SK-N-SH (cell line): ENCODE results near the gene TLE1. TPM values are rescaled to one million over a fixed set of nuclear protein-coding genes. Genes with fewer than 3 reads are reported as not detected.

Experiments
- CTCF ChIA-PET: fragments of 300-600, 350-600 bp; formaldehyde crosslinking; extraction: SDS; loops from one replicate; lab custom pipeline; 2021; lab: Yijun Ruan, JAX
- POLR2A ChIA-PET: fragments of 350-600 bp; sonication (Branson Sonifier 250); formaldehyde crosslinking; extraction: SDS; loops from one replicate; lab custom pipeline; 2020; ENCODE audit warnings: antibody characterized with exemption, inconsistent platforms; lab: Yijun Ruan, JAX
- DNase-seq: peaks from one replicate; pipeline ENCODE4 v3.0.0; 2012
- H2AFZ ChIP-seq: fragments of 200-600 bp; sonication (generic); 2 replicates; pipeline ENCODE4 v1.8.1; 2016; ENCODE audit warnings: antibody characterized with exemption, mild to moderate bottlenecking, low read depth
- H3F3A ChIP-seq: fragments of 200-600 bp; sonication (generic); replicated peaks from 2 replicates; pipeline ENCODE3; 2016; ENCODE audit warnings: antibody characterized with exemption, mild to moderate bottlenecking; ENCODE audit not compliant: insufficient read depth
- H3K27ac ChIP-seq, 2 experiments: fragments of 200-500 bp in 1 of 2; fragments of 200-600 bp in 1 of 2; sonication (Bioruptor generic) in 1 of 2; sonication (generic), shearing (Covaris generic) in 1 of 2; 2 replicates each; pipeline versions ENCODE4 v1.5.1 to v1.6.1; 2014 to 2016; ENCODE audit warnings: low read depth in 2 of 2, inconsistent platforms in 1 of 2, low read length in 1 of 2, mild to moderate bottlenecking in 1 of 2, mixed read lengths in 1 of 2
- H3K27me3 ChIP-seq: fragments of 200-600 bp; sonication (generic), shearing (Covaris generic); 2 replicates; pipeline ENCODE4 v1.6.1; 2016; ENCODE audit warnings: mixed run types; ENCODE audit not compliant: insufficient read depth
- H3K36me3 ChIP-seq, 2 experiments: fragments of 200-500 bp in 1 of 2; fragments of 200-600 bp in 1 of 2; sonication (Bioruptor generic) in 1 of 2; sonication (generic) in 1 of 2; replicated peaks in 1 of 2; 2 replicates each; pipeline versions ENCODE3 to v1.5.1; 2014 to 2016; ENCODE audit warnings: low read length in 1 of 2, mild to moderate bottlenecking in 1 of 2; ENCODE audit not compliant: insufficient read depth in 2 of 2, control insufficient read depth in 1 of 2
- H3K4me1 ChIP-seq, 2 experiments: fragments of 200-500 bp in 1 of 2; fragments of 200-600 bp in 1 of 2; sonication (Bioruptor generic) in 1 of 2; sonication (generic), shearing (Covaris generic) in 1 of 2; 2 replicates each; pipeline versions ENCODE4 v1.5.1 to v1.6.1; 2014 to 2016; ENCODE audit warnings: low read depth in 1 of 2, low read length in 1 of 2, mixed run types in 1 of 2; ENCODE audit not compliant: insufficient read depth in 2 of 2, control insufficient read depth in 1 of 2
- H3K4me2 ChIP-seq: fragments of 200-600 bp; sonication (generic), shearing (Covaris generic); 2 replicates; pipeline ENCODE4 v1.6.1; 2017; ENCODE audit warnings: mixed run types
- H3K4me3 ChIP-seq, 2 experiments: fragments of 200-500 bp in 1 of 2; fragments of 200-600 bp in 1 of 2; sonication (Bioruptor generic) in 1 of 2; sonication (generic), shearing (Covaris generic) in 1 of 2; 2 replicates each; pipeline versions ENCODE4 v1.5.1 to v1.8.1; 2014 to 2016; ENCODE audit warnings: low read depth in 2 of 2, inconsistent platforms in 1 of 2, low read length in 1 of 2, mild to moderate bottlenecking in 1 of 2, mixed read lengths in 1 of 2, moderate library complexity in 1 of 2
- H3K79me2 ChIP-seq: fragments of 200-600 bp; sonication (generic); 2 replicates; pipeline ENCODE4 v1.8.1; 2017; ENCODE audit warnings: mild to moderate bottlenecking; ENCODE audit not compliant: insufficient read depth
- H3K9ac ChIP-seq: fragments of 200-600 bp; sonication (generic); 2 replicates; pipeline ENCODE4 v1.6.1; 2017; ENCODE audit warnings: mixed run types
- H3K9me2 ChIP-seq: fragments of 200-600 bp; sonication (generic); 2 replicates; pipeline ENCODE4 v1.6.1; 2017; ENCODE audit warnings: mixed run types
- H3K9me3 ChIP-seq: fragments of 200-600 bp; sonication (generic); 2 replicates; pipeline ENCODE4 v1.6.1; 2017; ENCODE audit warnings: mixed run types, mild to moderate bottlenecking, moderate library complexity
- H4K20me1 ChIP-seq: fragments of 200-600 bp; sonication (generic); 2 replicates; pipeline ENCODE4 v1.6.1; 2017; ENCODE audit warnings: mild to moderate bottlenecking, mixed run types; ENCODE audit not compliant: insufficient read depth
- CHD2 ChIP-seq: fragments of 150-350 bp; IDR thresholded peaks from 2 replicates; pipeline ENCODE4 v1.6.1; 2018; ENCODE audit warnings: low read length; ENCODE audit not compliant: partially characterized antibody
- EP300 ChIP-seq, 2 experiments: IDR thresholded peaks; 2 replicates each; pipeline versions ENCODE4 v1.4.0 to v1.6.1; 2012; ENCODE audit warnings: borderline replicate concordance in 1 of 2, low read depth in 1 of 2, low read length in 1 of 2
- FOSL2 ChIP-seq: IDR thresholded peaks from 2 replicates; pipeline ENCODE4 v1.4.0; 2012; ENCODE audit warnings: low read depth, mild to moderate bottlenecking, moderate library complexity, borderline replicate concordance
- IRF3 ChIP-seq: fragments of 150-350 bp; IDR thresholded peaks from 2 replicates; pipeline ENCODE4 v1.6.1; 2016; ENCODE audit warnings: mild to moderate bottlenecking, low read depth, low read length
- MEF2A ChIP-seq: IDR thresholded peaks from 2 replicates; pipeline ENCODE4 v1.4.0; 2012; ENCODE audit warnings: low read depth, borderline replicate concordance
- NFIC ChIP-seq: IDR thresholded peaks from 2 replicates; pipeline ENCODE4 v1.4.0; 2012; ENCODE audit warnings: borderline replicate concordance
- RAD21 ChIP-seq: IDR thresholded peaks from 2 replicates; pipeline ENCODE4 v1.6.1; 2012; ENCODE audit warnings: mild to moderate bottlenecking, low read length
- SIN3A ChIP-seq: IDR thresholded peaks from 2 replicates; pipeline ENCODE4 v1.6.1; 2012; ENCODE audit warnings: low read depth, mild to moderate bottlenecking, low read length, moderate library complexity, borderline replicate concordance
- SMC3 ChIP-seq: IDR thresholded peaks from 2 replicates; pipeline ENCODE4 v1.6.1; 2012; ENCODE audit warnings: low read depth, low read length, improper control_type of control experiment
- USF1 ChIP-seq: IDR thresholded peaks from 2 replicates; pipeline ENCODE4 v1.4.0; 2012; ENCODE audit warnings: low read depth, borderline replicate concordance
- WGBS: methylation state at CpG from one replicate; pipeline ENCODE4 v1.1.6; 2017; ENCODE audit warnings: low lambda C conversion rate; 5-methylcytosine and 5-hydroxymethylcytosine counted together
- polyA plus RNA-seq, 3 experiments: library from polyadenylated mRNA; depleted of rRNA; stranded (reverse); fragments of >200 nt; gene quantifications; 2 replicates each; pipeline ENCODE4 v1.2.3, GENCODE V29; 2012

TLE1 gene
- polyA plus RNA-seq, 1 of the 3 experiments (the other 2 are of a cell fraction): 33.0 TPM

GRCh38 chr9:81589819-81590218 is 99.5 kb downstream of the TLE1 start:
- DNase-seq: no peak
- 95% methylated on average over 9 of the region's 9 CpGs for WGBS
- peaks cover 0 to 28% of the 10 kb centered on the region in 2 experiments for H3K36me3 ChIP-seq
- no peaks in the 10 kb centered on the region for H3F3A ChIP-seq
- H3K4me2 ChIP-seq: no peak overlapping the region
- H3K27ac ChIP-seq: no peak overlapping the region
- no peak overlapping the region for H3K9ac ChIP-seq
- ChIA-PET CTCF (no interaction called here), POLR2A (no interaction called here)
- no peaks in the 10 kb centered on the region for H3K79me2 ChIP-seq
- no peak overlapping the region for H2AFZ ChIP-seq
- H3K4me1 ChIP-seq: peaks cover 0 to 11% of the 10 kb centered on the region in 2 experiments; a peak in 2 of 4 replicates
- H3K27me3 ChIP-seq: no peaks in the 10 kb centered on the region
- TF ChIP-seq EP300 (IDR thresholded peaks at IDR 0.05; ENCODE audit: borderline replicate concordance in 1 of 2, low read depth in 1 of 2, low read length in 1 of 2) (no peak), RAD21 (no peak), MEF2A (no peak), NFIC (no peak)
- H3K4me3 ChIP-seq: no peak overlapping the region
- no peaks in the 10 kb centered on the region for H4K20me1 ChIP-seq
- H3K9me3 ChIP-seq: no peaks in the 10 kb centered on the region
- no peaks in the 10 kb centered on the region for H3K9me2 ChIP-seq

- no peaks in the 10 kb centered on the region for H3K27me3 ChIP-seq
- H3K9me2 ChIP-seq: no peaks in the 10 kb centered on the region
- POLR2A ChIA-PET: no interaction called here
- no peaks in the 10 kb centered on the region for H3F3A ChIP-seq
- H3K9me3 ChIP-seq: no peaks in the 10 kb centered on the region
- no peak overlapping the region for H3K4me3 ChIP-seq
- no peak overlapping the region for H3K27ac ChIP-seq
- H3K4me2 ChIP-seq: no peak overlapping the region
- no peaks in the 10 kb centered on the region for H4K20me1 ChIP-seq
- peaks cover 0 to 11% of the 10 kb centered on the region in 2 experiments; a peak in 2 of 4 replicates for H3K4me1 ChIP-seq
- CTCF ChIA-PET: no interaction called here
- H3K79me2 ChIP-seq: no peaks in the 10 kb centered on the region
- DNase-seq: no peak
- H2AFZ ChIP-seq: no peak overlapping the region
- H3K9ac ChIP-seq: no peak overlapping the region
- WGBS: 94% methylated on average over 5 of the region's 5 CpGs
- TF ChIP-seq IRF3 (no peak), FOSL2 (no peak), SIN3A (no peak), USF1 (no peak), EP300 (IDR thresholded peaks at IDR 0.05; ENCODE audit: borderline replicate concordance in 1 of 2, low read depth in 1 of 2, low read length in 1 of 2) (no peak), SMC3 (no peak), CHD2 (no peak)
- H3K36me3 ChIP-seq: peaks cover under 1 to 29% of the 10 kb centered on the region in 2 experiments
These were observed 100.0 kb downstream of the TLE1 start for GRCh38 chr9:81589392-81589791.
